SK-N-SH treated with all-trans-retinoic acid at 6 μM for 48 hours (cell line): ENCODE data around the gene CENPO.

Experiments
- ATAC-seq: fragments of 200-7000 bp; cut with Tn5 transposase; 3 replicates; pipeline ENCODE4 v1.9.1; 2020; ENCODE audit warnings: mild to moderate bottlenecking, moderate library complexity
- BACH2 ChIP-seq: fragments of 250-450 bp; sonication (Bioruptor Pico); IDR thresholded peaks from 2 replicates; pipeline ENCODE4 v1.9.0; 2021; ENCODE audit warnings: mild to moderate bottlenecking, borderline replicate concordance
- CREB5 ChIP-seq: fragments of 250-450 bp; sonication (Bioruptor Pico); IDR thresholded peaks from 2 replicates; pipeline ENCODE4 v1.5.1; 2020; ENCODE audit warnings: low read depth, mild to moderate bottlenecking, moderate library complexity
- CSDC2 ChIP-seq: fragments of 250-450 bp; sonication (Bioruptor Pico); IDR thresholded peaks from 2 replicates; pipeline ENCODE4 v1.5.0; 2020; ENCODE audit warnings: mild to moderate bottlenecking, moderate library complexity
- CSRNP3 ChIP-seq: fragments of 250-450 bp; sonication (Bioruptor Pico); IDR thresholded peaks from 2 replicates; pipeline ENCODE4 v1.5.1; 2021; ENCODE audit warnings: mild to moderate bottlenecking, moderate library complexity
- ESRRG ChIP-seq: fragments of 250-450 bp; sonication (Bioruptor Pico); IDR thresholded peaks from 2 replicates; pipeline ENCODE4 v1.6.1; 2021; ENCODE audit warnings: mild to moderate bottlenecking
- GLIS3 ChIP-seq: fragments of 250-450 bp; sonication (Bioruptor Pico); IDR thresholded peaks from 2 replicates; pipeline ENCODE4 v1.5.0; 2020; ENCODE audit warnings: mild to moderate bottlenecking, moderate library complexity
- ISL1 ChIP-seq: fragments of 250-450 bp; sonication (Bioruptor Pico); IDR thresholded peaks from 2 replicates; pipeline ENCODE4 v2.1.2; 2022; ENCODE audit warnings: mild to moderate bottlenecking, moderate library complexity
- OSR1 ChIP-seq: fragments of 250-450 bp; sonication (Bioruptor Pico); IDR thresholded peaks from 2 replicates; pipeline ENCODE4 v1.8.0; 2022; ENCODE audit warnings: moderate library complexity, mild to moderate bottlenecking, inconsistent platforms
- PATZ1 ChIP-seq: fragments of 250-450 bp; sonication (Bioruptor Pico); IDR thresholded peaks from 2 replicates; pipeline ENCODE4 v1.8.0; 2020; ENCODE audit warnings: mild to moderate bottlenecking, moderate library complexity, borderline replicate concordance
- POU6F1 ChIP-seq: fragments of 250-450 bp; sonication (Bioruptor Pico); IDR thresholded peaks from 2 replicates; pipeline ENCODE4 v1.8.0; 2021; ENCODE audit warnings: low read depth, mild to moderate bottlenecking, moderate library complexity, borderline replicate concordance
- PPARA ChIP-seq: fragments of 250-450 bp; sonication (Bioruptor Pico); IDR thresholded peaks from 2 replicates; pipeline ENCODE4 v1.5.0; 2020; ENCODE audit warnings: mild to moderate bottlenecking, borderline replicate concordance
- RARB ChIP-seq: fragments of 250-450 bp; sonication (Bioruptor Pico); IDR thresholded peaks from 2 replicates; pipeline ENCODE4 v1.8.0; 2021; ENCODE audit warnings: mild to moderate bottlenecking, moderate library complexity
- SNAI2 ChIP-seq: fragments of 250-450 bp; sonication (Bioruptor Pico); IDR thresholded peaks from 2 replicates; pipeline ENCODE4 v1.5.0; 2020; ENCODE audit warnings: mild to moderate bottlenecking, moderate library complexity
- TCF4 ChIP-seq: fragments of 250-450 bp; sonication (Bioruptor Pico); IDR thresholded peaks from 2 replicates; pipeline ENCODE4 v1.8.0; 2021; ENCODE audit warnings: mild to moderate bottlenecking, moderate library complexity, borderline replicate concordance
- TOX ChIP-seq: fragments of 250-450 bp; sonication (Bioruptor Pico); IDR thresholded peaks from 2 replicates; pipeline ENCODE4 v1.8.0; 2021; ENCODE audit warnings: mild to moderate bottlenecking, moderate library complexity, borderline replicate concordance
- TSHZ2 ChIP-seq: fragments of 250-450 bp; sonication (Bioruptor Pico); IDR thresholded peaks from 2 replicates; pipeline ENCODE4 v1.5.0; 2020; ENCODE audit warnings: mild to moderate bottlenecking, moderate library complexity
- ZC3H10 ChIP-seq: fragments of 250-450 bp; sonication (Bioruptor Pico); IDR thresholded peaks from 2 replicates; pipeline ENCODE4 v1.5.1; 2021; ENCODE audit warnings: mild to moderate bottlenecking, moderate library complexity
- ZFP3 ChIP-seq: fragments of 250-450 bp; sonication (Bioruptor Pico); IDR thresholded peaks from 2 replicates; pipeline ENCODE4 v1.5.0; 2020; ENCODE audit warnings: mild to moderate bottlenecking, moderate library complexity
- ZFP30 ChIP-seq: fragments of 450-650 bp; formaldehyde crosslinking; IDR thresholded peaks from 2 replicates; pipeline ENCODE4 v1.5.0; 2022; ENCODE audit warnings: mild to moderate bottlenecking, moderate library complexity
- ZNF565 ChIP-seq: fragments of 450-650 bp; formaldehyde crosslinking; conservative IDR thresholded peaks from 2 replicates; pipeline ENCODE4 v1.5.0; 2020; ENCODE audit warnings: low read depth, mild to moderate bottlenecking, moderate library complexity
- ZNF70 ChIP-seq: fragments of 450-650 bp; formaldehyde crosslinking; IDR thresholded peaks from 2 replicates; pipeline ENCODE4 v1.5.0; 2020; ENCODE audit warnings: mild to moderate bottlenecking, moderate library complexity
- ZNF8 ChIP-seq: fragments of 450-650 bp; formaldehyde crosslinking; IDR thresholded peaks from 2 replicates; pipeline ENCODE4 v1.5.0; 2020; ENCODE audit warnings: mild to moderate bottlenecking, moderate library complexity

CENPO gene

GRCh38 chr2:24816884-24817283, 23.7 kb downstream of the CENPO start:
- peak; percentile 79 for ATAC-seq
- TF ChIP-seq OSR1: no peak
- no peak for TF ChIP-seq POU6F1 (CRISPR knock-in tag)
- TF ChIP-seq ZFP3 (CRISPR knock-in tag): no peak
- TF ChIP-seq RARB (CRISPR knock-in tag): no peak
- TF ChIP-seq ZNF565 (CRISPR knock-in tag): no peak
- TF ChIP-seq ZC3H10 (CRISPR knock-in tag): no peak
- TF ChIP-seq PPARA: no peak
- TF ChIP-seq CREB5 (CRISPR knock-in tag): no peak
- no peak for TF ChIP-seq ESRRG (CRISPR knock-in tag)
- no peak for TF ChIP-seq ZNF70 (CRISPR knock-in tag)
- no peak for TF ChIP-seq ZNF8 (CRISPR knock-in tag)
- no peak for TF ChIP-seq CSRNP3 (CRISPR knock-in tag)
- no peak for TF ChIP-seq ZFP30 (CRISPR knock-in tag)
- TF ChIP-seq ISL1 (CRISPR knock-in tag): no peak
- TF ChIP-seq BACH2: no peak
- no peak; the same call in 1 of the 2 replicates for TF ChIP-seq PATZ1 (CRISPR knock-in tag)
- TF ChIP-seq GLIS3 (CRISPR knock-in tag): no peak
- no peak for TF ChIP-seq TCF4 (CRISPR knock-in tag)
- no peak for TF ChIP-seq TOX (CRISPR knock-in tag)
- no peak for TF ChIP-seq SNAI2 (CRISPR knock-in tag)

- no peak for ATAC-seq
- TF ChIP-seq ZNF565 (CRISPR knock-in tag) (no peak), BACH2 (no peak), CSDC2 (0 out of 2 replicates have a peak, but pooled peaks have one; percentile 43), ZNF70 (CRISPR knock-in tag) (no peak), TSHZ2 (CRISPR knock-in tag) (no peak), ZC3H10 (CRISPR knock-in tag) (no peak), OSR1 (no peak), TOX (CRISPR knock-in tag) (no peak), ZNF8 (CRISPR knock-in tag) (no peak), TCF4 (CRISPR knock-in tag) (no peak), SNAI2 (CRISPR knock-in tag) (no peak), ISL1 (CRISPR knock-in tag) (0 out of 2 replicates have a peak, but pooled peaks have one; percentile 11), ESRRG (CRISPR knock-in tag) (no peak), GLIS3 (CRISPR knock-in tag) (no peak), ZFP3 (CRISPR knock-in tag) (0 out of 2 replicates have a peak, but pooled peaks have one; percentile 24)
Observed at GRCh38 chr2:24818721-24819167, 25.5 kb downstream of the CENPO start.
